Effector memory CD4-positive, alpha-beta T cell (primary cell): Measurements from ENCODE around the gene CSPG4.
"Not testable (repeated sequence)": the region's sequence is repeated elsewhere in the genome, so short reads cannot be mapped to it uniquely, and the experiment has no call there.

Experiments
- DNase-seq, 3 donors: peaks; one replicate each; pipeline ENCODE4 v3.0.0-alpha.2; 2020
- H3K27ac ChIP-seq: 2 replicates; pipeline ENCODE4 v1.7.0; 2013; ENCODE audit warnings: mild to moderate bottlenecking, low read length, moderate library complexity; ENCODE audit not compliant: insufficient read depth, poor library complexity, severe bottlenecking
- H3K27me3 ChIP-seq: replicated peaks from 2 replicates; pipeline ENCODE4 v1.7.0; 2013; ENCODE audit warnings: mild to moderate bottlenecking, low read length; ENCODE audit not compliant: insufficient read depth, control insufficient read depth, poor library complexity, severe bottlenecking
- H3K36me3 ChIP-seq: 2 replicates; pipeline ENCODE4 v1.7.0; 2013; ENCODE audit warnings: mild to moderate bottlenecking, low read length, moderate library complexity; ENCODE audit not compliant: control insufficient read depth, insufficient read depth
- H3K4me1 ChIP-seq: 2 replicates; pipeline ENCODE4 v1.7.0; 2013; ENCODE audit warnings: low read length, mild to moderate bottlenecking; ENCODE audit not compliant: control insufficient read depth, insufficient read depth, poor library complexity, severe bottlenecking
- H3K4me3 ChIP-seq: 2 replicates; pipeline ENCODE4 v1.7.0; 2013; ENCODE audit warnings: low read length, low read depth, mild to moderate bottlenecking; ENCODE audit not compliant: insufficient read depth, poor library complexity, severe bottlenecking
- H3K9me3 ChIP-seq: 2 replicates; pipeline ENCODE4 v1.7.0; 2013; ENCODE audit warnings: mild to moderate bottlenecking, low read length, moderate library complexity; ENCODE audit not compliant: control insufficient read depth

The CSPG4 gene

GRCh38 chr15:75704263-75704615, 8.4 kb downstream of the CSPG4 start:
- H3K4me3 ChIP-seq = no peak overlapping the region
- H3K36me3 ChIP-seq = no peaks in the 10 kb centered on the region
- no peak for DNase-seq
- no peaks in the 10 kb centered on the region for H3K4me1 ChIP-seq
- H3K9me3 ChIP-seq = no peaks in the 10 kb centered on the region
- H3K27ac ChIP-seq = no peak overlapping the region
- H3K27me3 ChIP-seq = no peaks in the 10 kb centered on the region

GRCh38 chr15:75703440-75704262, 9.0 kb downstream of the CSPG4 start:
- not testable (repeated sequence) for H3K9me3 ChIP-seq, H3K36me3 ChIP-seq, H3K4me1 ChIP-seq, H3K27me3 ChIP-seq, DNase-seq, H3K27ac ChIP-seq, H3K4me3 ChIP-seq

- Histone ChIP-seq H3K36me3 (no peaks in the 10 kb centered on the region), H3K27me3 (no peaks in the 10 kb centered on the region), H3K4me3 (no peak overlapping the region), H3K4me1 (no peaks in the 10 kb centered on the region), H3K27ac (no peak overlapping the region), H3K9me3 (no peaks in the 10 kb centered on the region)
- DNase-seq = no peak
These were observed 10.2 kb downstream of the CSPG4 start for GRCh38 chr15:75702436-75702835.

- not testable (repeated sequence) for H3K9me3 ChIP-seq, H3K4me3 ChIP-seq, H3K4me1 ChIP-seq, DNase-seq, H3K36me3 ChIP-seq, H3K27me3 ChIP-seq, H3K27ac ChIP-seq
These were observed 11.3 kb downstream of the CSPG4 start for GRCh38 chr15:75701071-75702003.

GRCh38 chr15:75699961-75700874, 12.4 kb downstream of the CSPG4 start:
- not testable (repeated sequence) for H3K36me3 ChIP-seq, H3K27ac ChIP-seq, H3K4me1 ChIP-seq, H3K9me3 ChIP-seq, DNase-seq, H3K27me3 ChIP-seq, H3K4me3 ChIP-seq

GRCh38 chr15:75699517-75699916, 13.1 kb downstream of the CSPG4 start:
- not testable (repeated sequence) for H3K27me3 ChIP-seq, H3K4me3 ChIP-seq, DNase-seq, H3K4me1 ChIP-seq, H3K27ac ChIP-seq, H3K36me3 ChIP-seq, H3K9me3 ChIP-seq

- not testable (repeated sequence) for H3K9me3 ChIP-seq, H3K4me1 ChIP-seq, H3K4me3 ChIP-seq, H3K27me3 ChIP-seq, DNase-seq, H3K27ac ChIP-seq, H3K36me3 ChIP-seq
These were observed 14.5 kb downstream of the CSPG4 start for GRCh38 chr15:75697974-75698747.

- Histone ChIP-seq H3K27me3 (no peaks in the 10 kb centered on the region), H3K9me3 (no peaks in the 10 kb centered on the region), H3K4me1 (no peaks in the 10 kb centered on the region), H3K4me3 (no peak overlapping the region), H3K36me3 (no peaks in the 10 kb centered on the region), H3K27ac (no peak overlapping the region)
- DNase-seq = no peak
These were observed 15.1 kb downstream of the CSPG4 start for GRCh38 chr15:75697523-75697922.

- no peak for DNase-seq
- H3K4me3 ChIP-seq = no peak overlapping the region
- H3K36me3 ChIP-seq = no peaks in the 10 kb centered on the region
- H3K4me1 ChIP-seq = no peaks in the 10 kb centered on the region
- no peaks in the 10 kb centered on the region for H3K9me3 ChIP-seq
- no peaks in the 10 kb centered on the region for H3K27me3 ChIP-seq
- H3K27ac ChIP-seq = no peak overlapping the region
These were observed 15.8 kb downstream of the CSPG4 start for GRCh38 chr15:75696854-75697259.
